HEK293 (cell line): Measurements from ENCODE around the gene DDX46.

Experiments
- CTCF ChIA-PET: fragments of 350-600 bp; formaldehyde crosslinking; extraction: SDS; loops from one replicate; lab custom pipeline; 2021; ENCODE audit warnings: antibody characterized with exemption; lab: Yijun Ruan, JAX
- POLR2A ChIA-PET: fragments of 300-600 bp; formaldehyde crosslinking; extraction: SDS; loops from one replicate; lab custom pipeline; 2020; ENCODE audit warnings: antibody characterized with exemption, inconsistent platforms; lab: Yijun Ruan, JAX
- H3K27ac ChIP-seq: fragments of 200-500 bp; sonication (Bioruptor generic); 2 replicates; pipeline ENCODE4 v1.5.1; 2014; ENCODE audit warnings: low read depth, low read length, control low read depth, inconsistent platforms; ENCODE audit errors: extremely low read depth
- H3K36me3 ChIP-seq, 2 experiments: fragments of 200-500 bp in 1 of 2; sonication (Bioruptor generic) in 1 of 2; 1 replicate in 1 of 2; 2 replicates in 1 of 2; pipeline ENCODE4 v1.5.1; 2014 to 2017; ENCODE audit warnings: inconsistent platforms in 2 of 2, low read length in 2 of 2; ENCODE audit not compliant: control insufficient read depth in 2 of 2, insufficient read depth in 1 of 2
- H3K4me1 ChIP-seq: fragments of 200-500 bp; sonication (Bioruptor generic); 2 replicates; pipeline ENCODE4 v1.5.1; 2014; ENCODE audit warnings: mild to moderate bottlenecking, low read length, inconsistent platforms; ENCODE audit not compliant: control insufficient read depth, insufficient read depth
- H3K4me3 ChIP-seq: 2 replicates; pipeline ENCODE4 v1.5.1; 2011; ENCODE audit warnings: low read depth, mild to moderate bottlenecking, control low read depth, low read length, moderate library complexity
- H3K9me3 ChIP-seq: fragments of 200-500 bp; sonication (Bioruptor generic); 2 replicates; pipeline ENCODE4 v1.5.1; 2014; ENCODE audit warnings: low read depth, low read length, inconsistent platforms; ENCODE audit not compliant: control insufficient read depth, insufficient read depth
- BCL11B ChIP-seq: fragments of 450-650 bp; formaldehyde crosslinking; IDR thresholded peaks from 2 replicates; pipeline ENCODE4 v1.5.1; 2016; ENCODE audit warnings: low read depth, missing biosample characterization, missing genetic modification characterization
- EGR2 ChIP-seq: fragments of 450-650 bp; formaldehyde crosslinking; IDR thresholded peaks from 2 replicates; pipeline ENCODE4 v1.5.1; 2016; ENCODE audit warnings: low read depth, missing biosample characterization, missing genetic modification characterization
- GLIS2 ChIP-seq: fragments of 450-650 bp; formaldehyde crosslinking; IDR thresholded peaks from 2 replicates; pipeline ENCODE4 v1.5.1; 2016; ENCODE audit warnings: missing biosample characterization, missing genetic modification characterization
- HOXA7 ChIP-seq: sonication (generic); formaldehyde crosslinking; IDR thresholded peaks from 2 replicates; pipeline ENCODE4 v1.8.1; 2022; ENCODE audit warnings: missing genetic modification reagents, borderline replicate concordance
- RBAK ChIP-seq: fragments of 450-650 bp; formaldehyde crosslinking; IDR thresholded peaks from 2 replicates; pipeline ENCODE4 v1.5.1; 2016; ENCODE audit warnings: missing biosample characterization, missing genetic modification characterization
- SP3 ChIP-seq: fragments of 450-650 bp; formaldehyde crosslinking; IDR thresholded peaks from 2 replicates; pipeline ENCODE4 v1.5.1; 2016; ENCODE audit warnings: missing biosample characterization, missing genetic modification characterization
- YY1 ChIP-seq: fragments of 450-650 bp; formaldehyde crosslinking; IDR thresholded peaks from 2 replicates; pipeline ENCODE4 v1.5.1; 2018; ENCODE audit warnings: missing biosample characterization, missing genetic modification characterization
- YY2 ChIP-seq: fragments of 450-650 bp; formaldehyde crosslinking; IDR thresholded peaks from 2 replicates; pipeline ENCODE4 v1.5.1; 2016; ENCODE audit warnings: missing biosample characterization, missing genetic modification characterization
- ZNF140 ChIP-seq: fragments of 450-650 bp; formaldehyde crosslinking; IDR thresholded peaks from 2 replicates; pipeline ENCODE4 v1.5.1; 2016; ENCODE audit warnings: missing biosample characterization, missing genetic modification characterization
- ZNF16 ChIP-seq: fragments of 450-650 bp; formaldehyde crosslinking; IDR thresholded peaks from 2 replicates; pipeline ENCODE4 v1.5.1; 2016; ENCODE audit warnings: low read depth, missing biosample characterization, missing genetic modification characterization
- ZNF211 ChIP-seq: fragments of 450-650 bp; formaldehyde crosslinking; IDR thresholded peaks from 2 replicates; pipeline ENCODE4 v1.5.1; 2016; ENCODE audit warnings: low read depth, missing biosample characterization, missing genetic modification characterization
- ZNF324 ChIP-seq: fragments of 450-650 bp; formaldehyde crosslinking; IDR thresholded peaks from 2 replicates; pipeline ENCODE4 v1.5.1; 2016; ENCODE audit warnings: missing biosample characterization, missing genetic modification characterization
- ZNF341 ChIP-seq: fragments of 450-650 bp; formaldehyde crosslinking; IDR thresholded peaks from 2 replicates; pipeline ENCODE4; 2016; ENCODE audit warnings: low read depth, missing biosample characterization, missing genetic modification characterization
- ZNF404 ChIP-seq: fragments of 450-650 bp; formaldehyde crosslinking; IDR thresholded peaks from 2 replicates; pipeline ENCODE4 v1.5.1; 2017; ENCODE audit warnings: missing biosample characterization, missing genetic modification characterization
- ZNF530 ChIP-seq: fragments of 450-650 bp; formaldehyde crosslinking; IDR thresholded peaks from 2 replicates; pipeline ENCODE4 v1.5.1; 2016; ENCODE audit warnings: low read depth, missing biosample characterization, missing genetic modification characterization
- ZNF658 ChIP-seq: fragments of 450-650 bp; formaldehyde crosslinking; IDR thresholded peaks from 2 replicates; pipeline ENCODE4; 2016; ENCODE audit warnings: missing biosample characterization, missing genetic modification characterization
- ZNF791 ChIP-seq: fragments of 450-650 bp; formaldehyde crosslinking; IDR thresholded peaks from 2 replicates; pipeline ENCODE4 v1.5.1; 2016; ENCODE audit warnings: missing biosample characterization, missing genetic modification characterization
- ZNF837 ChIP-seq: fragments of 450-650 bp; formaldehyde crosslinking; IDR thresholded peaks from 2 replicates; pipeline ENCODE4 v1.5.1; 2016; ENCODE audit warnings: missing biosample characterization, missing genetic modification characterization
- ZNF843 ChIP-seq: fragments of 450-650 bp; formaldehyde crosslinking; IDR thresholded peaks from 2 replicates; pipeline ENCODE4 v1.5.1; 2016; ENCODE audit warnings: missing biosample characterization, missing genetic modification characterization
- ZSCAN23 ChIP-seq: fragments of 450-650 bp; formaldehyde crosslinking; IDR thresholded peaks from 2 replicates; pipeline ENCODE4 v1.5.1; 2016; ENCODE audit warnings: missing biosample characterization, missing genetic modification characterization
- ZXDB ChIP-seq: fragments of 450-650 bp; formaldehyde crosslinking; IDR thresholded peaks from 2 replicates; pipeline ENCODE4 v1.5.1; 2016; ENCODE audit warnings: missing biosample characterization, missing genetic modification characterization
- TF ChIP-seq, protein P1 (sequence below): fragments of 450-650 bp; formaldehyde crosslinking; IDR thresholded peaks from 2 replicates; pipeline ENCODE4 v1.5.1; 2016; ENCODE audit warnings: missing biosample characterization, missing genetic modification characterization
- TF ChIP-seq, protein P2 (sequence below): fragments of 450-650 bp; formaldehyde crosslinking; IDR thresholded peaks from 2 replicates; pipeline ENCODE4 v1.5.1; 2016; ENCODE audit warnings: missing biosample characterization, missing genetic modification characterization
- TF ChIP-seq, protein P3 (sequence below): IDR thresholded peaks from 2 replicates; pipeline ENCODE4 v1.6.1; 2011; ENCODE audit warnings: mild to moderate bottlenecking, low read depth, low read length, borderline replicate concordance
- TF ChIP-seq, protein P4 (sequence below): fragments of 450-650 bp; formaldehyde crosslinking; conservative IDR thresholded peaks from 2 replicates; pipeline ENCODE4 v1.5.1; 2016; ENCODE audit warnings: low read depth, missing biosample characterization, missing genetic modification characterization
- TF ChIP-seq, protein P5 (sequence below): fragments of 450-650 bp; formaldehyde crosslinking; IDR thresholded peaks from 2 replicates; pipeline ENCODE4 v1.5.1; 2016; ENCODE audit warnings: missing biosample characterization, missing genetic modification characterization, borderline replicate concordance
- TF ChIP-seq, protein P6 (sequence below): fragments of 450-650 bp; formaldehyde crosslinking; IDR thresholded peaks from 2 replicates; pipeline ENCODE4 v1.5.1; 2016; ENCODE audit warnings: missing biosample characterization, missing genetic modification characterization

DDX46 gene

DNA sequence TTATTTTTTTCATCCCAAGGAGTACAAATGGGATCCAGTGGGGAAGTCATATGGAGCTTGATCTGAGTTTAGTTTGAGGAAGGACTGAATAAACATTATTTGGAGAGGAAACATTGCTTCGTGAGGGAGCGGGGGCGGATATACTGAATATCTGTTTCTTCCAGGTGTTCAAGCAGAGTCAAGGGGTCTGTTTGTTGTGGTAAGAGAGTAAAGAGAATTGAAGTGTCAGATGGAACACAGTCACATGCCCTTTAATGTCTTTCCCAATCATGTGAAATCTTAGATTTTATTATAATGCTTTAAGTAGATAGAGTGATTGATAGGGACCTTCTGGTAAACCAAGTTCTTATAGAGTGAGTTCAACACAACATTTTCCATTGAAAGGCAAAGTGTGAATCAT lies 33.7 kb downstream of the DDX46 start:
- TF ChIP-seq YY1 (tag by site-specific recombination) = no peak
- no peak for TF ChIP-seq ZNF791 (tag by site-specific recombination)
- no peak for TF ChIP-seq ZNF211 (tag by site-specific recombination)
- TF ChIP-seq, protein P1, sequence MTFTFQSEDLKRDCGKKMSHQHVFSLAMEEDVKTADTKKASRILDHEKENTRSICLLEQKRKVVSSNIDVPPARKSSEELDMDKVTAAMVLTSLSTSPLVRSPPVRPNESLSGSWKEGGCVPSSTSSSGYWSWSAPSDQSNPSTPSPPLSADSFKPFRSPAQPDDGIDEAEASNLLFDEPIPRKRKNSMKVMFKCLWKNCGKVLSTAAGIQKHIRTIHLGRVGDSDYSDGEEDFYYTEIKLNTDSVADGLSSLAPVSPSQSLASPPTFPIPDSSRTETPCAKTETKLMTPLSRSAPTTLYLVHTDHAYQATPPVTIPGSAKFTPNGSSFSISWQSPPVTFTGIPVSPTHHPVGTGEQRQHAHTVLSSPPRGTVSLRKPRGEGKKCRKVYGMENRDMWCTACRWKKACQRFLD (tag by site-specific recombination) = no peak
- no peak for TF ChIP-seq SP3 (tag by site-specific recombination)
- no peak for TF ChIP-seq ZNF341 (tag by site-specific recombination)
- no peak for TF ChIP-seq HOXA7 (CRISPR knock-in tag)
- TF ChIP-seq, protein P2, sequence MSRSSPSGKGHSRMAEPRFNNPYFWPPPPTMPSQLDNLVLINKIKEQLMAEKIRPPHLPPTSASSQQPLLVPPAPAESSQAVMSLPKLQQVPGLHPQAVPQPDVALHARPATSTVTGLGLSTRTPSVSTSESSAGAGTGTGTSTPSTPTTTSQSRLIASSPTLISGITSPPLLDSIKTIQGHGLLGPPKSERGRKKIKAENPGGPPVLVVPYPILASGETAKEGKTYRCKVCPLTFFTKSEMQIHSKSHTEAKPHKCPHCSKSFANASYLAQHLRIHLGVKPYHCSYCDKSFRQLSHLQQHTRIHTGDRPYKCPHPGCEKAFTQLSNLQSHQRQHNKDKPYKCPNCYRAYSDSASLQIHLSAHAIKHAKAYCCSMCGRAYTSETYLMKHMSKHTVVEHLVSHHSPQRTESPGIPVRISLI = no peak
- TF ChIP-seq, protein P3, sequence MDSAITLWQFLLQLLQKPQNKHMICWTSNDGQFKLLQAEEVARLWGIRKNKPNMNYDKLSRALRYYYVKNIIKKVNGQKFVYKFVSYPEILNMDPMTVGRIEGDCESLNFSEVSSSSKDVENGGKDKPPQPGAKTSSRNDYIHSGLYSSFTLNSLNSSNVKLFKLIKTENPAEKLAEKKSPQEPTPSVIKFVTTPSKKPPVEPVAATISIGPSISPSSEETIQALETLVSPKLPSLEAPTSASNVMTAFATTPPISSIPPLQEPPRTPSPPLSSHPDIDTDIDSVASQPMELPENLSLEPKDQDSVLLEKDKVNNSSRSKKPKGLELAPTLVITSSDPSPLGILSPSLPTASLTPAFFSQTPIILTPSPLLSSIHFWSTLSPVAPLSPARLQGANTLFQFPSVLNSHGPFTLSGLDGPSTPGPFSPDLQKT = no peak
- TF ChIP-seq ZXDB (tag by site-specific recombination) = no peak
- TF ChIP-seq ZNF843 (tag by site-specific recombination) = no peak
- TF ChIP-seq ZNF658 = no peak
- TF ChIP-seq ZNF140 (tag by site-specific recombination) = no peak
- TF ChIP-seq, protein P4, sequence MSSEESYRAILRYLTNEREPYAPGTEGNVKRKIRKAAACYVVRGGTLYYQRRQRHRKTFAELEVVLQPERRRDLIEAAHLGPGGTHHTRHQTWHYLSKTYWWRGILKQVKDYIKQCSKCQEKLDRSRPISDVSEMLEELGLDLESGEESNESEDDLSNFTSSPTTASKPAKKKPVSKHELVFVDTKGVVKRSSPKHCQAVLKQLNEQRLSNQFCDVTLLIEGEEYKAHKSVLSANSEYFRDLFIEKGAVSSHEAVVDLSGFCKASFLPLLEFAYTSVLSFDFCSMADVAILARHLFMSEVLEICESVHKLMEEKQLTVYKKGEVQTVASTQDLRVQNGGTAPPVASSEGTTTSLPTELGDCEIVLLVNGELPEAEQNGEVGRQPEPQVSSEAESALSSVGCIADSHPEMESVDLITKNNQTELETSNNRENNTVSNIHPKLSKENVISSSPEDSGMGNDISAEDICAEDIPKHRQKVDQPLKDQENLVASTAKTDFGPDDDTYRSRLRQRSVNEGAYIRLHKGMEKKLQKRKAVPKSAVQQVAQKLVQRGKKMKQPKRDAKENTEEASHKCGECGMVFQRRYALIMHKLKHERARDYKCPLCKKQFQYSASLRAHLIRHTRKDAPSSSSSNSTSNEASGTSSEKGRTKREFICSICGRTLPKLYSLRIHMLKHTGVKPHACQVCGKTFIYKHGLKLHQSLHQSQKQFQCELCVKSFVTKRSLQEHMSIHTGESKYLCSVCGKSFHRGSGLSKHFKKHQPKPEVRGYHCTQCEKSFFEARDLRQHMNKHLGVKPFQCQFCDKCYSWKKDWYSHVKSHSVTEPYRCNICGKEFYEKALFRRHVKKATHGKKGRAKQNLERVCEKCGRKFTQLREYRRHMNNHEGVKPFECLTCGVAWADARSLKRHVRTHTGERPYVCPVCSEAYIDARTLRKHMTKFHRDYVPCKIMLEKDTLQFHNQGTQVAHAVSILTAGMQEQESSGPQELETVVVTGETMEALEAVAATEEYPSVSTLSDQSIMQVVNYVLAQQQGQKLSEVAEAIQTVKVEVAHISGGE (tag by site-specific recombination) = no peak
- no peak for TF ChIP-seq EGR2
- no peak for TF ChIP-seq ZNF16 (tag by site-specific recombination)
- TF ChIP-seq YY2 (tag by site-specific recombination) = no peak
- no peak for TF ChIP-seq ZNF837 (tag by site-specific recombination)
- no peak for TF ChIP-seq ZSCAN23 (tag by site-specific recombination)
- TF ChIP-seq ZNF530 = no peak
- Histone ChIP-seq H3K27ac (no peak overlapping the region), H3K36me3 (peaks cover 94 to 96% of the 10 kb centered on the region in 2 experiments), H3K4me3 (no peak overlapping the region), H3K4me1 (no peaks in the 10 kb centered on the region), H3K9me3 (no peaks in the 10 kb centered on the region)
- ChIA-PET CTCF (no interaction called here), POLR2A (interaction anchor here (0.6 kb wide), 1 partner anchor 618 kb away, joined by 4 read pairs; no protein-coding TSS in a partner anchor)

DNA sequence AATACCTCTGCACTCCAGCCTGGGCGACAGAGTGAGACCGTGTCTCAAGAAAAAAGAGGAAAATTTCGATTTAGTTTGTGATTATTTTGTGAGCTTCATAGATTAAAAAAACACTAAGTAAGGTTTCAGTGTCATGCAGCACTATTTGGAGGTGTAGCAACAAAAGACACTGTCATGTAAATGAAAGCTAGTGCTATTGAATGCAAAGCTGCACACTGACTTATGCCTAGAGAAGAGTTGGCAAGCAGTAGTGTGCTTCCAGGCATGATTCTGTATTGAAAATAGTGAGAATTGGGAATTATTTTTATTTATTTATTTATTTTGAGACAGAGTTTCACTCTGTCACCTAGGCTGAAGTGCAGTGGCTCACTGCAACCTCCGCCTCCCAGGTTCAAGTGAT lies 34.5 kb downstream of the DDX46 start:
- POLR2A ChIA-PET = interaction anchor here (0.6 kb wide), 1 partner anchor 619 kb away, joined by 4 read pairs; no protein-coding TSS in a partner anchor
- no peaks in the 10 kb centered on the region for H3K4me1 ChIP-seq
- H3K9me3 ChIP-seq = no peaks in the 10 kb centered on the region
- H3K27ac ChIP-seq = no peak overlapping the region
- peaks cover 94 to 96% of the 10 kb centered on the region in 2 experiments for H3K36me3 ChIP-seq
- no peak overlapping the region for H3K4me3 ChIP-seq
- CTCF ChIA-PET = no interaction called here
- TF ChIP-seq, protein P5, sequence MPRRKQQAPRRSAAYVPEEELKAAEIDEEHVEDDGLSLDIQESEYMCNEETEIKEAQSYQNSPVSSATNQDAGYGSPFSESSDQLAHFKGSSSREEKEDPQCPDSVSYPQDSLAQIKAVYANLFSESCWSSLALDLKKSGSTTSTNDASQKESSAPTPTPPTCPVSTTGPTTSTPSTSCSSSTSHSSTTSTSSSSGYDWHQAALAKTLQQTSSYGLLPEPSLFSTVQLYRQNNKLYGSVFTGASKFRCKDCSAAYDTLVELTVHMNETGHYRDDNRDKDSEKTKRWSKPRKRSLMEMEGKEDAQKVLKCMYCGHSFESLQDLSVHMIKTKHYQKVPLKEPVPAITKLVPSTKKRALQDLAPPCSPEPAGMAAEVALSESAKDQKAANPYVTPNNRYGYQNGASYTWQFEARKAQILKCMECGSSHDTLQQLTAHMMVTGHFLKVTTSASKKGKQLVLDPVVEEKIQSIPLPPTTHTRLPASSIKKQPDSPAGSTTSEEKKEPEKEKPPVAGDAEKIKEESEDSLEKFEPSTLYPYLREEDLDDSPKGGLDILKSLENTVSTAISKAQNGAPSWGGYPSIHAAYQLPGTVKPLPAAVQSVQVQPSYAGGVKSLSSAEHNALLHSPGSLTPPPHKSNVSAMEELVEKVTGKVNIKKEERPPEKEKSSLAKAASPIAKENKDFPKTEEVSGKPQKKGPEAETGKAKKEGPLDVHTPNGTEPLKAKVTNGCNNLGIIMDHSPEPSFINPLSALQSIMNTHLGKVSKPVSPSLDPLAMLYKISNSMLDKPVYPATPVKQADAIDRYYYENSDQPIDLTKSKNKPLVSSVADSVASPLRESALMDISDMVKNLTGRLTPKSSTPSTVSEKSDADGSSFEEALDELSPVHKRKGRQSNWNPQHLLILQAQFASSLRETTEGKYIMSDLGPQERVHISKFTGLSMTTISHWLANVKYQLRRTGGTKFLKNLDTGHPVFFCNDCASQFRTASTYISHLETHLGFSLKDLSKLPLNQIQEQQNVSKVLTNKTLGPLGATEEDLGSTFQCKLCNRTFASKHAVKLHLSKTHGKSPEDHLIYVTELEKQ (tag by site-specific recombination) = no peak
- TF ChIP-seq ZNF324 (tag by site-specific recombination) (no peak), BCL11B (tag by site-specific recombination) (no peak), ZNF404 (tag by site-specific recombination) (no peak), GLIS2 (tag by site-specific recombination) (no peak), RBAK (no peak)
- TF ChIP-seq, protein P6, sequence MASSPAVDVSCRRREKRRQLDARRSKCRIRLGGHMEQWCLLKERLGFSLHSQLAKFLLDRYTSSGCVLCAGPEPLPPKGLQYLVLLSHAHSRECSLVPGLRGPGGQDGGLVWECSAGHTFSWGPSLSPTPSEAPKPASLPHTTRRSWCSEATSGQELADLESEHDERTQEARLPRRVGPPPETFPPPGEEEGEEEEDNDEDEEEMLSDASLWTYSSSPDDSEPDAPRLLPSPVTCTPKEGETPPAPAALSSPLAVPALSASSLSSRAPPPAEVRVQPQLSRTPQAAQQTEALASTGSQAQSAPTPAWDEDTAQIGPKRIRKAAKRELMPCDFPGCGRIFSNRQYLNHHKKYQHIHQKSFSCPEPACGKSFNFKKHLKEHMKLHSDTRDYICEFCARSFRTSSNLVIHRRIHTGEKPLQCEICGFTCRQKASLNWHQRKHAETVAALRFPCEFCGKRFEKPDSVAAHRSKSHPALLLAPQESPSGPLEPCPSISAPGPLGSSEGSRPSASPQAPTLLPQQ (tag by site-specific recombination) = no peak
